ENCODE data around the gene PAX5. TPM values are rescaled to one million over a fixed set of nuclear protein-coding genes. Genes with fewer than 3 reads are reported as not detected.

PAX5 gene
- total RNA-seq, 1 donor from 2014 or later, result 0.12 TPM

DNA sequence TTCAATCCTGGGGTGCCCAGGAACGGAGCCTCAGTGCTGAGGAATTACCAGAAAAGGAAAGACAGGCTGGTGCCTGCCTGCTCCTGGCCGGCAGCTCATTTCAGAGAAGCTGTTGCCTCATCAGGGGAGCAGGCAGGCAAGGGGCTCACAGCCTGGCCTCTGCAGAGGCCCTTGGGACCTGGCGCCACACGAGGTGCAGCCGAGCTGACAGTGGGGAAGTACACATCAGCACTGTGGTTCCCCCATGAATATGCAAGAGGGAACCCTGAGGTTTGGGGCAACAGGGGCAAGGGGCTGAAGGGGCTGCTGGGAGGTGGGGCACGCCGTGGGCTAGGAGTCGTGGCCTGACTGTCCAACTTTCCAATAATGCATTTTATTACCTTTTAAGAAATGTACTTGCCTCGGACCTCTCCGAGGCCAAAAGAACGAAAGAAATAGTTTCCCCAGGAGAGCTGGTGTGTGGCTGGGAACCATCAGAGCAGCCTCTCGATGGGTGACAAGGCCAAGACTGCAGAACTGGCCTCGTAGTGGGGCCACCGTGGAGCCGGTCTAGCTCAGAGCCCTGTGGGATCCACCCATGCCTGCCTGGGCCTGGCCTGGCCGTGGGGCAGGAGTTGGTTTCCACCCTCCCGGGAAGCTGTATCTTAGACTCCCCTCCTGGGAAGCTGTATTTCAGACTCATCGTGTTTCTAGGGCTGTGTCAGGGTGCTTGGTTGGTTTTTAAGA lies 198.6 kb downstream of the PAX5 start:
- no peak for DNase-seq (ENCODE audit: low spot score)

DNA sequence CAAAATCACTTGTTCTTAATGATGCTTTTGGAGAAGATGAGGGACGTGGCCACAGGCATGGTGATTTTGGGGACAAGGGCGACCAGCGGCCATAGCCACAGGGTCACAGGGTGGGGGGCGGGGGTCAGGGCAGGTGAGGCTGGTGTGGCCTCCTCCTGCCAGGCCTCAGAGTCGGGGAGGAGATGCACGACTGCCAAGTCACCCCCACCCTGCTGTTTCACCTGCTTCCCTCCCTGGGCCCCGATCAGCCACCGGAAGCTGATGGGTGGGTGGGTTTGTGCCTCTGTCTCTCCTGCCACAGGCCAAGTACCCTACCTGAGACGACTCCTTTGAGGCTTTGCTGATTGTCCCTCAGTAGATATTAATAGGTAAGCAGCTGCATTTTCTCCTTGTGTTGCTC lies 199.3 kb downstream of the PAX5 start:
- DNase-seq (ENCODE audit: low spot score), result no peak

DNA sequence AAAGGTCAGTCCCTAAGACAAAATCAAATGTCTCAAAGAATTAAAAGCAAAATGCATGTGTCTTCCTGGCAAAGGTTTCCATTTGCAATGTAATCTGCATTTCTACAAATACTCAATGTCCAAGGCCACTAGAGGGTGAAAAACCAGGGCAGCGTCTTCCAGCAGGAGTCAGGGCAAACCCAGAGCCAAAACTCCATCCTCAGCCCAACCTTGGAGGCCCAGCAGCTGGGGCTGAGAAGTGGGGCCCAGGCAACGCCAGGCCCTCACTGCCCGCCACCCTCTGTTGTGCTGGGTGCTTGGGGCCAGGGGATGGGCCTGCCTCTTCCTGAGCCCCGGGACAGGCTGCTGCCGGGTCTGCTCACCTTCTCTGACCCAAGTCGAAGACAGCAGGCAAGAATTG lies 200.1 kb downstream of the PAX5 start:
- DNase-seq (ENCODE audit: low spot score), result no peak

DNA sequence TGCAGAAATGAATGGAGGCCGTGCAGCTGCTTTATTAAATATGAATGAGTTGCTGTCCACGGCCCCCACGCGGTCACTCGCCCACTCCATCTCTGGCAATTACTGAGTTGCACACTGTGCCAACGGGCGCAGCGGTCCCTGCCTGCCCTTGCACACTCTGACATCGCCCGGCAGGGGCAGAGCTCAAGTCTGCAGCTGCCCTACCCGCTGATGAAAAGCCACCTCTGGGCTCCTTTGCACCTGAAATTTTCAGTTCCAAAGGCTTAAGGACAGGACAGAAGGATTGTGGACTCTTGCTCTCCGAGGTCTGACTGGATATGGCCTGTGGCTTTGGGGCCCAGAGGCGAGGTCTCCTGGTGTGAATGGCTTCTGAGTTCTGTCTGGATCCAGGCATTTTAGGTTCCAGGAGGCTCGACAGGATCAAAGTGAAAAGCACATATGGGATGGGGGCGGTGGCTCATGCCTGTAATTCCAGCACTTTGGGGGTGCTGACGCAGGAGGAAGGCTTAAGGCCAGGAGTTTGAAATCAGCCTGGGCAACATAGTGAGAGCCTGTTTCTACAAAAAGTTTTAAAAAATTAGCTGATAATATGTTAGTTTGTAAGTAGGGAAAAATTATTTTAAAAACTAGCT lies 201.8 kb downstream of the PAX5 start:
- DNase-seq (ENCODE audit: low spot score), result no peak

DNA sequence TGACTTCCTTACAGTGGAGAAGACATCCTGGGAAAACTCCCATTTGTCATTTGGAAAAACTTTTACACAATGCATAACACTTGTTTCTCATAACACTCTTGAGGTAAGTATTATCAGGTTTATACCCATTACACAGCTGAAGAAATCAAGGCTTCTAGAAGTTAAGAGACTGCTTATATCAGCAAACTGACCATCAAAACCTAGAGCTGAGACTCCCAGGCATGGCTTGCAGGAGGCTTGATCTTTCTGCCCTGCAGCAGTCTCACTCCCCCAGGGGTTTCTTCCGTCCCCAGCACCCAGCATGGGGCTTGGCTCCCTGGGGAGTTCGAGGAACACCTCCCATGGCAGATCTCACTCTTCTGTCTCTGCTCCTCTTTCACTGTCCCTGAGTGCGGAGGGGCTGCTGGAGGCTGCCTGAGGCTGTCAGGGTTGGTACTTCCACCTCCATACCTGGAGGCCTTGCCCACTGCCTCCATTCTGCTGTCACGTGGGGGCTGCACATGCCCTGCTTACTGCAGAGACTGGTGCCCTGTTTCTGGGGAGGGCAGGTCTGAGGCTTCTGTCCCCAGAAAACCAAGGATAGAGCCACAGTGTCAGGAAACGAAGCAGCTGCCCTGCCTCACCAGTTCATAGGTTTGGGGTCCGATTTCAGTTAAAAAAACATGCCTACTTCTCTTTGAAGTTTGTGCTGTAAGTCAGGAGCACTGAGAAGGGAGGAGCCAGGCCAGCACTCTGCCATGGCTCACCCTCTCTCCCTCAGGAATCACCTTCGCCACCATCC lies 202.5 kb downstream of the PAX5 start:
- DNase-seq (ENCODE audit: low spot score), result no peak

DNA sequence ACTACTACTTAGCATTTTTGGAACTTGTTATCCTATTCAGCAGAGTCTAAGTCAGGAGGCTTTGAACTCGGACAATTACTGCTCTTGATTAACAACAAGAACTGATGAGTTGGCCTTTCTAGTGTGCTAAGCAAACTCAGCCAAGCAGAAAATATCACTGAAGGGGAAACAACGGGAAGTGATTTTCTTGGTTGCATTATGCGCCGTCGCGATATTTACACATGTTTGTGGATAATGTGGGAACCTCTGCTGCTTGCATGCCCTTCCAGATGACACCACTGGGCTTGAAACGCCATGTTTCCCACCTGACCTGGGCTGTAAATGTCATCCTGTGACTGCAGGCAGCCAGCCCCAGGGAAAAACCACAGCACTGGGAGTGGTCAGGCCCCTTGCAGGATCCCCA lies 205.5 kb downstream of the PAX5 start:
- no peak for DNase-seq (ENCODE audit: low spot score)

DNA sequence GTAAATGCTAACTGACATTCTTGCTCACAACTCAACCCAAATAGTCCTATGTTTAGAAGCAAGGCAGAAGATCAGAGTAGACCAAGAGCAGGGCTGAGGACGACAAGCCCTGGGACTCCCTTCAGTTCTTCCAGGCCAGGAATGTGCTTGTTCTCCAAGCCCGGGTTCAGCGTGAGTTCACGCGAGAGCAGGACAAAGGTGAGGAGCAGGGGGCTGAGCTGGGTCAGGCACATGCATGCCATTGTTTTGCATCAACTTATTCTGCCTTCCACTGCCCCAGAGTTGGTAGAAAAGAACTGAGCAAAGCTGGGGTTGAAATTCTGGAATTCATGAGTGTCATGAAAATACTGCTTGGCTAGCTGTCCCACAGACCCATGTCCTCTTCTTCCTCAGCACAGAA lies 206.5 kb downstream of the PAX5 start:
- no peak for DNase-seq (ENCODE audit: low spot score)

DNA sequence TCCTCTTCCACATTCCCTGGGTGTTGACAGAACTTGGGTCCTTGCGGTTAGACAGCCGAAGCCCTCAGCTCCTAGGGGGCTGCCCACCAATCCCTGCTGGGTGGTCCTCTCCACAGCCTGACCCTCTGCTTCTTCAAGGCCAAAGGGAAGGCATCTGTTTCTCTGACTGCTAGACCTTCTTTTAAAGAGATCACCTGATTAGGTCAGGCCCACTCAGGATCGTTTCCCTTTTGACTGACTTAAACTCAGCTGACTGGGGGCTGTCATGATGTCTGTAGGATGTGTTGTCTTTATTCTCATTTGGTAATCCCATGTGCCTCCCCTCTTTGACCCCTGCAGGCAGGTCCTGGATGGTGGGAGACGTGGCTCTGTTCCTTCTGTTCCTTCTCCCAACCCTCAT lies 207.5 kb downstream of the PAX5 start:
- no peak for DNase-seq (ENCODE audit: low spot score)

DNA sequence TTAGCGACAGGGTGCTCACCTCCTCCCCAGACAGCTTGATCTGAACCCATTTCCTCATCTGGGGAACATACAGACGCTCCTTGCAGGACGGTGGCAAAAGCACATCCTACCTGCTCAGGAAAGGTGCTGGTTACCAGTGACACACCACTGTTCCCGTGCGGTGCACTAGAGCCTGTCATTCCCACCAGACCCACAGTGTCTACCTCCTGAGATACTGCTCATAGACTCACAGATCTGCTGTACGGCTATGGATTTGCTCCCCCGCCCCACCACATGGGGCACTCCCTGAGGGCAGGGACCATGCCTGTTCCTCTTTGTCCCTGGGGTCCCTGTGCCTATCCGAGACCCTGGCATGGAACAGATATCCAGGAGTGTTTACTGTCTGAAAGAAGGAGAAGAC lies 208.9 kb downstream of the PAX5 start:
- DNase-seq (ENCODE audit: low spot score), result no peak

DNA sequence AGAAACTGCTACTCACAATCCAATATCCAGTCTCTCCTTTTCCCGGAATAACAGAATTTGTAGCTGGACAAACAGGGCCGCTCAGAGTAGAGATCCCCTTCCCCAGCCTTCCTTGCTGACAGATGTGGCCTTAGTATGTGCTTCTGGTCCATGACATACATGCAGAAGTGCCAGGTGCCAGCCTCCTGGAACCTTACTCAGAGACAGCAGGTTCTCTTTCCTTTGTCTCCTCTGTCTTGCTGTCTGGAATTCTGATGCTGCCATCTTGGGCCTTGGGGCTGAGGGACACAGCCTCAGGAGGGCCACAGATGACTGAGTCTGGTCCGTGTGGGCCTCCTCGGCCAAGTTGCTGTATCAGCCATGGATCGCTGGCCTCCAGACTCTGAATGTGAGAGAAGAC lies 210.1 kb downstream of the PAX5 start:
- no peak for DNase-seq (ENCODE audit: low spot score)

DNA sequence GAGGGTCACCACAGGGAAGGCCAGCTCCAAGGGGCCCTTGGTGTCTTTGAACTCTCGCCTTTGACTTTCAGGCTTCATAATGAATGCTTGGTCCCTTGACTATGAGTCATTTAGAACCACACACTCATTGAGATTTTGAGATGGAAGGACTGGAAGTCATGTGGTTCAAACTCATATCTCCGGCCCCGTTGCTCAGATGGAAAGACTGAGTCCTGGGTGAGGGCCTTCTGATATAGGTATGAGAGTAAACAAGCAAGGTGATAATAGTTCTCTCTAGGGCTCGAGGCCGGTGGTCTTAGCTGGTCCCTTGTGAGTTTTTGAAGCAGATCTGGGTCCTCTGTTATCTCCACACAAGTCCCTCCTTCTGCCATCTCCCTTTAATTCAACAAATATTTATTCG lies 210.6 kb downstream of the PAX5 start:
- DNase-seq (ENCODE audit: low spot score), result no peak

DNA sequence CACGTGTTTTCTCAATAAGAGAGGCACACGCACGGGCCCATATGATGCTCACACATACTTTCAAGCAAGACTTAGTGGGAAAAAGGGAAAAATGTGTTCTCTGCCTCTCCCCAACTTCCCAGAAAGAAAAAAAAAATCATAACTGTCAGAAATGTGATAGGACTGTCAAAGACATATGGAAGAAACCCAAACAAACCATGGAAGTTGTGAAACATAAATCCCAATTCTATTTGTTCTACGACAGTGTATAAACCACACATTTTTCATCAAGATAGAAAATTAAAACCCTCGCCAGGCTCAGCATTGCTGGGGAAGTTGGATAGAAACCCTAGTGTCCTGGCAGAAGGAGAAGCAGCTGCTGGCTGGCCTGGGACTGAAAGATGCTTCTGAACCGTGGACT lies 211.9 kb downstream of the PAX5 start:
- DNase-seq (ENCODE audit: low spot score), result no peak

DNA sequence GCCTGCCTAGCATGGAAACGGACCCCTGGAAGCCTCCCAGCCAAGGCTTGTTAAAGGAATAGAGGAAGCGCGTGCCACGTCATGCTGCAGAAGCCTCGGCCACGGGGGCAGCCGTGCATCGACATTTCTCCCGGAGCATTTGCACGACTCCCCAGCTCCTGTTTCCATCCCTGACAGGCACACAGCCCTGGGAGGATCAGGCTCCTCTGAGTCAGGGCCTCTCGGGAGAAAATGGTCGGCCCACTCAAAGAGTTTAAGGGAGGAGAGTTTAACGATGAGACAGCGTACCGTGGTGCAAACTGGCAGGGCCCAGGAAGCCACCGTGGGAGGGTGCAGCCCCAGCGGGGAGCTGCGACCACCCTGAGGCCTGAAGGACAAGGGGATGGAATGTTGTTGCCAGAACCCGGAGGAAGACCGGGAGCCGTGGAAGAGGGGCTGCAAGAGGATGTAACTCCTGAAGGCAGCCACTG lies 213.6 kb downstream of the PAX5 start:
- no peak for DNase-seq (ENCODE audit: low spot score)

DNA sequence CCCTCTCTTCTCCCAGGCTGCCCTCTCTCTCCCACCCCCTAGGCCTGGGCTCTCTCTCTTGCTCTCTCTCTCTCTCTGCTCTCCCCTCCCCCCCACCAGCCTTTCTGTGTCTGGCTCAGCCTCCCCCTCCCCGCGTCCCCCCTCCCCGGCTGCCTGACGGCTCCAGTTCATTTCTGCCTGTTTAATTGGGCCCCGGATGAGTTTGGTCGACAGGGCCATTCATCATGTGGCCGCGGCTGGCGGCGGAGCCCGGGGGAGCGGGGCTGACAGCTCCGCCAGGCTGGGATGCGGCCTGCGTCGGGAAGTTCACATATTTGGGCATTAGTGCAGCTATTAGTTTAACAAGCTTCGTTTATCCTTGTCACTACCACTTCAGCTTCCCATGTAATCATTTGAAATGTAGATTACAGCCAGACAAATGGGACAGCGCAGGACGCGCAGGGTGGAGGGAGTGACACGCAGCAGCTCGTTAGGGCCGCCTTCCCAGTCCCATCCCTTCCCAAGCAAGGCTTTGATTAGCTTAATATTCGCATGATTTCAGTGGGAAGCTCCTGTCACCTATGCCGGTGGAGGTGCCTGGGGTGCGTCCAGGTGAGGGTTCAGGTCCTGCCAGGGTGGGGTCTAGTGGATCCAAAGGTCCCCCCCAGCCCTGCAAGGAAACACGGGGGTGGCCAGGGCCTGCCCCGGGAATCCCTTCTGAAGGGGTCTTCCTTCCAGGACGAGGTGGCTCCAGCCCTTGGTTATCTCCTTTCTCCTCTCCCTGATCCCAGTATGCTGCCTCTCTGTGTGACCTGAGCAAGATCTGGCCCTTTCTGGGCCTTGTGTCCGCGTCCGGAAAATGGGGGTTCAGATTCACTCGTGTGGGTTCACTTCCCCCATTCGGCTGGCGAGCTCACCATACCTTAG lies 214.8 kb downstream of the PAX5 start:
- DNase-seq (ENCODE audit: low spot score), result no peak

DNA sequence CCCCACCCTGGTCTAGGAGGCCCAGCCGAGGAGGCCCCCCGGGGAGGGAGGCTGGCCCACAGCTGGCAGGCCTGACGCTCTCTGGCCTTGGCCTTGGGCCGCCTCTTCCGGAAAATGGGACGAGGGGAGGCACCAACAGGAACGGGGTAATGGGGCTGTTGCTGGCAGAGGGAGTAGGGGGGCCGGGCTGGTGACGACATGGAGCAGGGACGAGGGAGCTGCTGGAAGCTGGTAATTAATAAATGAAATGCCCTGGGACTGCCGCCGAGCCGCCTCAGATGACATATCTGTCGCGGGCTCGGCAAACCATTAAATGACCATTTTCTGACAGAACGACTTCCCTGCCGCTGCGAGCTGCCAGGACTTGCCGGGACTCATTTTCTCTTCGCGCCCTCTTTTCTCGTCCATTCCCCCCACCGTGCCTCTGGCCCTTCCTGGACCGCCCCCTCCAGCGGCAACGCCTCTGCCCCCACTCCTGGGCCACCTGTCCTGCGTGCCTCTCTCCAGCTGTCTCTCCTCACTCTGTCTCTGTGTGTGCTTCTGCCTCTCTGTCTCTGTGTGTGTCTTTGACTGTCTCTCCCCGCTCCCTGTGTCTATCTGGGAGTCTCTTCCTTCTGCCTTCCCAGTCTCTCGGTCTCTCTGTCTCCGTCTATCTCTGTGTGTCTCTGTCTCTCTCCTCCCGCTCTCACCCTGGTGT lies 215.7 kb downstream of the PAX5 start:
- no peak for DNase-seq (ENCODE audit: low spot score)

DNA sequence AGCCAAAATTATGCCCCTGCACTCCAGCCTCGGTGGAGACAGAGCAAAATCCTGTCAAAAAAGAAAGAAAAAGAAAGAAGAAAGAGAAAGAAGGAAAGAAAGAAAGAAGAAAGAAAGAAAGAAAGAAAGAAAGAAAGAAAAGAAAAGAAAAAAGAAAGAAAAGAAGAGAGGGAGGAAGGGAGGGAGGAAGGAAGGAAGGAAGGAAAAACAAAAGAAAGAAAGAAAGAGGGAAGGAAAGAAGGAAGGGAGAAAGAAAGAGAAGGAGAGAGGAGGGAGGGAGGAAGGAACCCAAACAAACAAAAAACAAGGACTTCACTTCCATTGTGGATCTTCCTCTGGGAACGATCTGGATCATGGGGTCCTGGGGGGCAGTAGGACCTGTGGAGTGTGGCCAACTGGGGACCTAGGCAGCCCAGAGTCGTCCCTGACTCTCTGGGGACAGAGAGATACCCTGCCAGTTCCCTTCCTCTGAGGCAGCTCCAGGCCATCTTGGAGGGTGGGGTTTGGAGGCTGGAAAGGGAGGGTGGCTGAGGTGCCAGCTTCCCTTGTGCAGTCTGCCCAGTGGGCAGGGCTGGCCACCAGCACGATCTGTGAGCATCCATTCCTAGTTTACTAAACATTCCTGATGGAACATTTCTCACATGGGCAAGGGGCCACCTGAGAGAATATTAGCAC lies 216.8 kb downstream of the PAX5 start:
- no peak for DNase-seq (ENCODE audit: low spot score)

DNA sequence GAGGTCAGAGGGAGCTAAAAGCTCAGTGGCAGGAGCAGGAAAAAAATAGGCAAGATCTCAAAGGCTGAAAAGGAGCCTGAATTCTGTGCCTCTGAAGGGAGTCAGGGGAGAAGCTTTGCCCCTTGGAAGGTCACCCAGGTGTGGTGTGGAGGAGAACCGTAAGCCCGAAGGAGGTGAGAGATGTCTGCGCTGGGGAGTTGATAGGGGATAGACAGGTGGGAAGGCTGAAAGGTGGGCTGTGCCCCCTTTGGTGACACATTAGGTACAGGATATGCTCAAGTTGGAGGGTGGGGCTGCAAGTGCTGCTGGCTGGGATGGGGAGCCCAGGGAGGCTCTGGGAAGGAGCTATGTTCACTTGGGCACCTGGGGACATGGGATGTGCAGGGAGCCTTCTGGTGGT lies 217.7 kb downstream of the PAX5 start:
- DNase-seq (ENCODE audit: low spot score), result no peak

DNA sequence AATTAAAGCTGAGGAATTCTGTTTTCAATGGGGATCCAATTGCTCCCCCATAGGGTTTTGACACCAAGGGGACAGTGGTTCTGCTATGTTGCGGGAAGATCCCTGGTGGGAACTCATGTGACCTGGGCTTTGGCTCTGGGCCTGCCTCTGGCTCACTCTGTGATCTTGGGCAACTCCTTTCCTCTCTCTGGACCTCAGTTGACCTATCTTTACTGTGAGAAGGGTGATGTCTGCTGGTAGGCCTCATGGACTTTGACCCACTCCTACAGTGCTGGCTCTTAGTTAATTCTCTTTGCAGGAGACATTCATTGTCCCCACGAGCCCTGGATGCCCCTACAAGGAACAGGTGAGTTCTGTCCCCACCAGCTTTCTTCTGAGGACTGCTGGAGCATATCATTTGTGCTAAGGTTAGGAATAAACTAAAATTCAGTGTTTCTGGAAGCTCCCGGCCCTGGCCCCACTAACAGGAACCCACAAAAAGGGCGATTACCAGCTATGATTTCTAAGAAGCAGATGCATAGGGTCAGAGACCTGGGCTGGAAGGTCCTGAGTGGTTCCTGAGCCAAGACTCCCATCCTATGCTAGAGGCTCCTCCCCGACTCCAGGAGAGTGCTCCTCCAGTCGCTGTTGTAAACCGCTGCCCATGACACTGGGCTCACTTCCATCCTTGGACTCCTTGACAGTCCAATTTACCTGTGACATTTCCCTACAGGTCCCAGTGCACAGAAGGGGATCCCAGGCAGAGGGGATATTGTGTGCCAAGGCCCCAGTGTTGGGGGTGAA lies 218.3 kb downstream of the PAX5 start:
- DNase-seq (ENCODE audit: low spot score), result peak; percentile 49

DNA sequence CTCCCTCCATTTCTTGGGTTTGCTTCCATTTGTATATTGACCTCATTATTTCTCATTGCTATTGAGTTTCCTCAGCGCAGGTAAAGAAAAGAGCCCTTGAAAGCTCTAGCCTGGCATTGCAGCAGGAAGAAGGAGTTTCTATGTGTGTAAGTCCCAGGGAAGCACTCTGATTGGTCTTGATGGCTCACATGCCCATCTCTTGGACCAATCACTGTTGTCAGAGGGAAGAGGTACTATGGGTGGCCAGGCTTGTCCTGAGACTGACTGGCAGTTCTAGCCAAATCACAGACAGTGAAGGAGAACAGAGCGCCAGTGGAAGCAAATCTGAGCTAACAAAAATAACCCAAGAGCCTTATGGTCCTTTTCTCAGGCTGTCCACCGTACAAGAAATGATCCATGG lies 219.0 kb downstream of the PAX5 start:
- no peak for DNase-seq (ENCODE audit: low spot score)

DNA sequence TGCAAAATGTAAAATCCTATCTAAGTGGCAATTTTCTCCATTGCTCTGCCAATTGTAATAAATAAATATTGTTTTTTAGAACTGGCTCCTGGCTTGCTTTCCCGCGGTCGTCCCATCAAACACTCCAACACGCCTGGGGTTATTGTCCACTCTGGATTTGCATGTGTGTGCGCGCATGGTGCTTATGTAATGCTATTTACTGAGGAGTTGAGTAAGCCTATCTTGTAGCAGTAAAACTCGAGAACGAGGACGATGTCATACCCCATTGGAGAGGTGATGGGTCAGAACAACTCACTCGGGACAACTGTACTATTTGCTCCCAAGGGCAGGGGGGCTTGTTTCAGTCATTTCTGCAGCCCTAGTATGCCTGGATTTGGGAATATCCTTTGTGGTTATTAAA lies 220.9 kb downstream of the PAX5 start:
- DNase-seq (ENCODE audit: low spot score), result no peak
